B cell (primary cell): ENCODE data around the gene SCFD2. TPM values are rescaled to one million over a fixed set of nuclear protein-coding genes. Genes with fewer than 3 reads are reported as not detected.

Experiments used
- ATAC-seq: fragments of 200-7000 bp; cut with Tn5 transposase; one replicate; pipeline ENCODE4 v1.10.0; 2021; ENCODE audit warnings: low read depth, mild to moderate bottlenecking, moderate number of reproducible peaks, moderate library complexity
- CTCF ChIA-PET: fragments of 350-600 bp; sonication (Branson Sonifier 250); formaldehyde crosslinking; loops from one replicate; lab custom pipeline; 2021; ENCODE audit warnings: antibody characterized with exemption, inconsistent platforms; lab: Charles Lee
- POLR2A ChIA-PET: fragments of 350-600 bp; sonication (Branson Sonifier 250); formaldehyde crosslinking; loops from one replicate; lab custom pipeline; 2021; ENCODE audit warnings: antibody characterized with exemption; lab: Charles Lee
- DNase-seq: peaks from one replicate; pipeline ENCODE4 v3.0.0; 2013
- H2AFZ ChIP-seq: 2 replicates; pipeline ENCODE4 v1.6.1; 2012; ENCODE audit warnings: mild to moderate bottlenecking, low read depth, low read length; ENCODE audit not compliant: insufficient read depth, poor library complexity, severe bottlenecking
- H3K27ac ChIP-seq, 2 donors: 1 replicate in 1 of 2; 2 replicates in 1 of 2; pipeline ENCODE4 v1.5.1; 2012 to 2013; ENCODE audit warnings: low read length in 2 of 2, mild to moderate bottlenecking in 2 of 2, moderate library complexity in 1 of 2
- H3K27me3 ChIP-seq, 4 experiments: fragments of 200-600 bp in 1 of 4; sonication (generic) in 1 of 4; replicated peaks in 1 of 4; 1 replicate in 2 of 4; 2 replicates in 2 of 4; pipeline versions ENCODE4 v1.6.1 to v1.7.0; 2013 to 2016; ENCODE audit warnings: low read length in 3 of 4, mild to moderate bottlenecking in 2 of 4, mixed read lengths in 1 of 4, moderate library complexity in 1 of 4; ENCODE audit not compliant: insufficient read depth in 4 of 4, control insufficient read depth in 3 of 4; ENCODE audit errors: control extremely low read depth in 1 of 4
- H3K36me3 ChIP-seq, 2 experiments: replicated peaks in 1 of 2; 1 replicate in 1 of 2; 2 replicates in 1 of 2; pipeline versions ENCODE4 v1.6.1 to v1.7.1; 2013; ENCODE audit warnings: low read length in 1 of 2; ENCODE audit not compliant: insufficient read depth in 2 of 2, control insufficient read depth in 1 of 2; ENCODE audit errors: control extremely low read depth in 1 of 2, extremely low read depth in 1 of 2
- H3K4me1 ChIP-seq, 2 donors: fragments of 200-600 bp in 1 of 2; sonication (generic) in 1 of 2; 1 replicate in 1 of 2; 2 replicates in 1 of 2; pipeline versions ENCODE4 v1.5.1 to v1.6.1; 2013 to 2017; ENCODE audit warnings: low read length in 2 of 2; ENCODE audit not compliant: control insufficient read depth in 2 of 2, insufficient read depth in 2 of 2
- H3K4me2 ChIP-seq: replicated peaks from 2 replicates; pipeline ENCODE3; 2012; ENCODE audit warnings: mild to moderate bottlenecking, low read depth, low read length; ENCODE audit not compliant: poor library complexity, severe bottlenecking
- H3K4me3 ChIP-seq, 5 experiments: fragments of 200-600 bp in 1 of 5; sonication (generic) in 1 of 5; 1 replicate in 3 of 5; 2 replicates in 2 of 5; pipeline versions ENCODE4 v1.5.1 to v1.7.0; 2011 to 2016; ENCODE audit warnings: low read length in 4 of 5, mild to moderate bottlenecking in 4 of 5, low read depth in 2 of 5, control low read depth in 1 of 5, moderate library complexity in 1 of 5; ENCODE audit not compliant: insufficient read depth in 1 of 5; ENCODE audit errors: control extremely low read depth in 1 of 5, extremely low read depth in 1 of 5
- H3K79me2 ChIP-seq: fragments of 200-600 bp; sonication (generic); one replicate; pipeline ENCODE4 v1.6.0; 2016; ENCODE audit warnings: low read length; ENCODE audit not compliant: control insufficient read depth, insufficient read depth
- H3K9ac ChIP-seq: fragments of 200-600 bp; sonication (generic); 2 replicates; pipeline ENCODE4 v1.6.1; 2017; ENCODE audit warnings: mild to moderate bottlenecking, low read length, moderate library complexity
- H3K9me3 ChIP-seq, 3 donors: one replicate each; pipeline versions ENCODE4 v1.6.1 to v1.7.1; 2013; ENCODE audit warnings: low read length in 2 of 3; ENCODE audit not compliant: control insufficient read depth in 2 of 3, insufficient read depth in 1 of 3; ENCODE audit errors: control extremely low read depth in 1 of 3
- H4K20me1 ChIP-seq: 2 replicates; pipeline ENCODE4 v1.6.0; 2012; ENCODE audit warnings: mild to moderate bottlenecking, low read length; ENCODE audit not compliant: insufficient read depth, control insufficient read depth, poor library complexity, severe bottlenecking
- H3K27ac Mint-ChIP-seq: one replicate; pipeline ENCODE4 v1.8.0; 2021; ENCODE audit warnings: mixed read lengths
- H3K27me3 Mint-ChIP-seq: one replicate; pipeline ENCODE4 v1.8.0; 2021; ENCODE audit warnings: mixed read lengths
- H3K4me1 Mint-ChIP-seq: one replicate; pipeline ENCODE4 v1.8.0; 2021; ENCODE audit warnings: mixed read lengths
- H3K4me3 Mint-ChIP-seq: one replicate; pipeline ENCODE4 v1.8.0; 2021; ENCODE audit warnings: mixed read lengths
- H3K9me3 Mint-ChIP-seq: one replicate; pipeline ENCODE4 v1.8.0; 2022; ENCODE audit warnings: mixed read lengths; ENCODE audit not compliant: insufficient read depth
- EZH2 ChIP-seq: IDR thresholded peaks from 2 replicates; pipeline ENCODE4 v1.6.1; 2012; ENCODE audit warnings: borderline replicate concordance, low read depth, mild to moderate bottlenecking, moderate library complexity, low read length; ENCODE audit not compliant: insufficient read depth, poor library complexity, severe bottlenecking
- WGBS: methylation state at CpG from one replicate; pipeline ENCODE4 v1.1.5; 2013; ENCODE audit warnings: missing lambda C conversion rate; ENCODE audit not compliant: insufficient coverage; 5-methylcytosine and 5-hydroxymethylcytosine counted together
- intact Hi-C: fragments of 100-400 bp; cut with micrococcal nuclease; formaldehyde crosslinking; loops from one replicate; pipeline ENCODE4 v1.10.0; 2022
- polyA plus RNA-seq: library from polyadenylated mRNA; depleted of rRNA; stranded (reverse); fragments of >200 nt; gene quantifications from 2 replicates; pipeline ENCODE4 v1.2.3, GENCODE V29; 2012
- total RNA-seq, 2 donors: library from RNA; stranded (reverse); fragments of 120-200 nt in 1 of 2; gene quantifications; 1 replicate in 1 of 2; 2 replicates in 1 of 2; pipeline versions ENCODE4 v1.2.3 to v1.2.4, GENCODE V29; 2013 to 2022
- TF ChIP-seq, protein P1 (sequence below): fragments of 200-600 bp; IDR thresholded peaks from one replicate; pipeline ENCODE4 v1.8.0; 2022; ENCODE audit warnings: antibody characterized with exemption, mild to moderate bottlenecking

The SCFD2 gene
- total and polyA plus RNA-seq, 2 donors (not counting 1 experiment from before 2014, with no cell fraction given): 12.8 to 20.4 TPM

DNA sequence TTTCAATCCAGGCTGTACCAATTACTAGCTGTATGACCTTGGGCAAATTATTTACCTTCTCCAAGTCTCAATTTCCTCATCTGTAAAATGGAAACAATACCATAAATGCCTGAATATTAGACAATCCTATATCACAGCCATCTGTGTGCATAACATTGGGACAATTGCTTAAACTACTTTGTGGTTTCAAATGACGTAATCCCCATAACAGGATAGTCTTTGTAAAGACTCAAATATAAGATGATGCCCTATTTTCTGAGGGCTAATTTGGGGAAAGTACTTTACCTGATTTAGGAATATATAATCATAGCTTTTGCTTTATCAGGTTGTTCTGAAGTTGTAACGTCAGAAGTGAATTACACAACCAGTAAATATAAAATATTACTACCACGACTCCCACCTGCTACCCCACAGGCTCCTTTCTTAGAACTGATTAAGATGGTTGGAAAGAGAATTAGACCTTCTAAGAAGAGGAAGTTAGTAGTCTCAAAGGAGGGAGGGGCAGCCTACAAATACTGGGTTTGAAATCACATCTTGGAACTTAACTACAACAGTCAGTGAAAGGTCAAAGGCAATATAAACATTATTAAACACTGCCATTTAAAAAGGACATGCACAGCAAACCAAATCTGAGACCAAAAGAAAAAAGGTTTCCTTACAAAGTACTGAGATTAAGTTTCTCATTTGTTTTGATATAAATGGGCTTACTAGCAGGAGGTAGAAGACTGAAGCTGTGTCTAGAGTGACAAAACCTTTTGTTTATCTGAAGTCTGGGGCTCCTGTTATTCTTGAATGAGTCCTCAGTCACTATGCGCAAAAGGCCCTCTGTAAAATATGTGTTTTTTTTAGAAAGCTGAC, 215.0 kb downstream of the SCFD2 start:
- ChIA-PET POLR2A (no interaction called here), CTCF (no interaction called here)
- Histone ChIP-seq H3K9me3 (peaks cover 0 to 8% (median 7%) of the 10 kb centered on the region in 3 donors), H3K9ac (no peak overlapping the region), H3K36me3 (peaks cover 0 to 3% of the 10 kb centered on the region in 2 experiments), H2AFZ (no peak overlapping the region), H3K79me2 (no peaks in the 10 kb centered on the region), H3K4me3 (no peak overlapping the region), H3K27me3 (no peaks in the 10 kb centered on the region), H3K4me2 (no peak overlapping the region), H3K4me1 (peaks cover 0 to 8% of the 10 kb centered on the region in 2 donors), H3K27ac (no peak overlapping the region), H4K20me1 (no peaks in the 10 kb centered on the region)
- Mint-ChIP-seq H3K4me1 (peaks cover 7% of the 10 kb centered on the region), H3K27me3 (no peaks in the 10 kb centered on the region), H3K4me3 (no peak overlapping the region), H3K27ac (no peak overlapping the region), H3K9me3 (peaks cover 8% of the 10 kb centered on the region)
- ATAC-seq (no peak), DNase-seq (no peak)
- no CpG with 5 or more reads among the region's 4 CpGs for WGBS
- intact Hi-C loops: no loop called here
- TF ChIP-seq EZH2: no peak
- TF ChIP-seq, protein P1, sequence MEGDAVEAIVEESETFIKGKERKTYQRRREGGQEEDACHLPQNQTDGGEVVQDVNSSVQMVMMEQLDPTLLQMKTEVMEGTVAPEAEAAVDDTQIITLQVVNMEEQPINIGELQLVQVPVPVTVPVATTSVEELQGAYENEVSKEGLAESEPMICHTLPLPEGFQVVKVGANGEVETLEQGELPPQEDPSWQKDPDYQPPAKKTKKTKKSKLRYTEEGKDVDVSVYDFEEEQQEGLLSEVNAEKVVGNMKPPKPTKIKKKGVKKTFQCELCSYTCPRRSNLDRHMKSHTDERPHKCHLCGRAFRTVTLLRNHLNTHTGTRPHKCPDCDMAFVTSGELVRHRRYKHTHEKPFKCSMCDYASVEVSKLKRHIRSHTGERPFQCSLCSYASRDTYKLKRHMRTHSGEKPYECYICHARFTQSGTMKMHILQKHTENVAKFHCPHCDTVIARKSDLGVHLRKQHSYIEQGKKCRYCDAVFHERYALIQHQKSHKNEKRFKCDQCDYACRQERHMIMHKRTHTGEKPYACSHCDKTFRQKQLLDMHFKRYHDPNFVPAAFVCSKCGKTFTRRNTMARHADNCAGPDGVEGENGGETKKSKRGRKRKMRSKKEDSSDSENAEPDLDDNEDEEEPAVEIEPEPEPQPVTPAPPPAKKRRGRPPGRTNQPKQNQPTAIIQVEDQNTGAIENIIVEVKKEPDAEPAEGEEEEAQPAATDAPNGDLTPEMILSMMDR: no peak

DNA sequence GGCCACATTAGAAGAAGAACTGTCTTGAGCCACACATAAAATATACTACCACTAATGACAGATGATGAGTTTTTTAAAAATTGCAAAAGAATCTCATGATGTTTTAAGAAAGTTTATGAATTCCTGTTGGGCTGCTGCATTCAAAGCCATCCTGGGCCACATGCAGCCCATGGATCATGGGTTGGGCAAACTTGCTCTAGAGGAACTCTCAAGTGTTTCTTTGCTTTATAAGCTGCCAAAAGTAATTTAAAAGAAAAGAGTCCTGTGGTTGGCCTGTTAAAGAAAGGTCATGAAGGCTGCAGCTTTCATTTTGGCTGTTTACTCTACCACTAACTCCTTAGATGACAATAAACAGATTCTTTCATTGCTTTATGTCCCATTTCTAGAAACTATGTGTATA, 218.2 kb downstream of the SCFD2 start:
- no peak for DNase-seq
- no peak overlapping the region for H3K4me3 Mint-ChIP-seq
- no peak overlapping the region for H3K4me3 ChIP-seq

More for the DNA sequence above, 218.2 kb downstream of the SCFD2 start:
- intact Hi-C loops: no loop called here
- Histone ChIP-seq H3K36me3 (peaks cover 1 to 6% of the 10 kb centered on the region in 2 experiments), H3K9ac (no peak overlapping the region), H4K20me1 (no peaks in the 10 kb centered on the region), H3K27me3 (no peaks in the 10 kb centered on the region), H3K27ac (no peak overlapping the region), H3K79me2 (no peaks in the 10 kb centered on the region), H3K9me3 (peaks cover 0 to under 1% (median 0%) of the 10 kb centered on the region in 3 donors), H3K4me2 (no peak overlapping the region), H2AFZ (no peak overlapping the region), H3K4me1 (peaks cover 0 to 8% of the 10 kb centered on the region in 2 donors)
- ATAC-seq: no peak
- ChIA-PET POLR2A (no interaction called here), CTCF (interaction anchor here (1.0 kb wide), 1 partner anchor 49 kb away, joined by 3 read pairs; no protein-coding TSS in a partner anchor)
- Mint-ChIP-seq H3K27ac (no peak overlapping the region), H3K9me3 (no peaks in the 10 kb centered on the region), H3K27me3 (no peaks in the 10 kb centered on the region), H3K4me1 (peaks cover 7% of the 10 kb centered on the region)
- TF ChIP-seq EZH2: no peak
